ENCODE measurements around the gene KCNF1.

KCNF1 gene

DNA sequence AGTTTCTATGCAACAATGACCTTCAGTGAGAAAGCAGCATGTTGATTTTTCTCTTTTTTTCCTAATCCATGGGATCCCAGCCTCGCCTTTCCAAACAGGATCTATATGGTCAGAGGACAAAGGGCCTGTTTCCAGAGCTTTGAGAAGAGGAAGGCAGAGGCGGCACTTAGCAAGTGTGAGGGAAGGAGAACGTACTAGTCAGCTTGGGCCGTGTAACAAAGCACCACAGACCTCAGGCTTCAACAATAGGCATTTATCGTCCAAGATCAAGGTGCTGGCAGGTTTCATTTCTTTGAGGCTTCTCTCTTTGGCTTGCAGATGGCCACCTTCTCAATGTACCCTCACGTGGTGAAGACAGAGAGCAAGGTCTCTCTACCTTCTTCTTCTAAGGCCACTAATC, 7.3 kb upstream of the KCNF1 start:
- H3K4me3 ChIP-seq (ENCODE audit: insufficient read depth, low read depth, low read length), result no peak overlapping the region
- 85% methylated on average over 6 of the region's 6 CpGs for WGBS, 2 experiments
- H3K27me3 ChIP-seq (ENCODE audit: control insufficient read depth, insufficient read depth, low read length, poor library complexity, severe bottlenecking), result no peaks in the 10 kb centered on the region
- H3K27ac ChIP-seq (ENCODE audit: insufficient read depth, low read depth, low read length, poor library complexity, severe bottlenecking), result no peak overlapping the region
- H3K36me3 ChIP-seq (ENCODE audit: control insufficient read depth, insufficient read depth, low read length), result no peaks in the 10 kb centered on the region
- no peaks in the 10 kb centered on the region for H3K9me3 ChIP-seq (ENCODE audit: control insufficient read depth, low read length)
- peaks cover 5% of the 10 kb centered on the region for H3K4me1 ChIP-seq (ENCODE audit: control insufficient read depth, insufficient read depth, low read length)

DNA sequence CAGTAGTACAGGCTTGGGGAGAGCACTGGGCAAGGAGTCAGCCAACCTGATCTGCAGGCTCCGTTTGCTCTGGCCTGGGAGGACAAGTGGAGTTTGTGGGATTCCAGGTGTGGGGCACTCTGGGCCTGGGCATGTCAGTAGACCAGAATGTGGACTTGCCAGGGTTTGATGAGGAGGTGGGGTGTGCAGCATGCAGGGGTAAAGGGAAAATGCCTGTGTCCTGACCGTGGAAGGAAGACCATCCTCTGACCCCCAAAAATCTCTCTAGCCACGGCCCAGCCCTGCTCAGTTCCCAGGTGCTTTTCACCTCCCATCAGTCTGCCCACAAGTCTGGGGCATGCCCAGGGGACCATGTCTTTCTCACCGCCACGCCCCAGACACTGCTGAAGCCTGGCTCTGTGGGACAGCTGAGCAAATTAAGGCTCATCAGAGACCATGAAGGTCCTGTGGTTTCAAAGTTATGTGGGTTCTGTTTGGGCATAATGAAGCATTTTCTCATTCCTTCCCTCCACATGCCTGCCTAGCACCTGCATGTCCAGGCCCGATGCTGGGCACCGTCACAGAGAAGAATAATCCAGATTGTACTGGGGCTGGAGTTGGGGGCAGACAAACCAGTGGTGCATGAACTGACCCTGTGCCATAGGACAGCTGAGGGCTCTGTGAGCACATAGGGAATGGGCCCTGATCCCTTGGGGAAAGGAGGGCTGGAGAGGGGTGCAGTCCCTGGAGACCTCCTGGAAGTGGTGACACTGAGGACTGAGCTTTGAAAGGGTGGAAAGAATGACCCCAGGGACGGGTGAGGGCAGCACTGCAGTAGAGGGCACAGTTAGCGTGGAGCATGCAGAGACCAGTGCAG, 6.5 kb upstream of the KCNF1 start:
- Histone ChIP-seq H3K4me1 (ENCODE audit: control insufficient read depth, insufficient read depth, low read length) (peaks cover 6% of the 10 kb centered on the region), H3K9me3 (ENCODE audit: control insufficient read depth, low read length) (no peaks in the 10 kb centered on the region), H3K27me3 (ENCODE audit: control insufficient read depth, insufficient read depth, low read length, poor library complexity, severe bottlenecking) (peaks cover 2% of the 10 kb centered on the region), H3K4me3 (ENCODE audit: insufficient read depth, low read depth, low read length) (no peak overlapping the region), H3K36me3 (ENCODE audit: control insufficient read depth, insufficient read depth, low read length) (no peaks in the 10 kb centered on the region), H3K27ac (ENCODE audit: insufficient read depth, low read depth, low read length, poor library complexity, severe bottlenecking) (no peak overlapping the region)
- WGBS, 2 experiments, result 93% methylated on average over 9 of the region's 9 CpGs

- WGBS, 2 experiments, result 93 to 94% methylated on average over 8 of the region's 8 CpGs
Observed at GRCh38 chr2:10905862-10906143, 5.9 kb upstream of the KCNF1 start.

DNA sequence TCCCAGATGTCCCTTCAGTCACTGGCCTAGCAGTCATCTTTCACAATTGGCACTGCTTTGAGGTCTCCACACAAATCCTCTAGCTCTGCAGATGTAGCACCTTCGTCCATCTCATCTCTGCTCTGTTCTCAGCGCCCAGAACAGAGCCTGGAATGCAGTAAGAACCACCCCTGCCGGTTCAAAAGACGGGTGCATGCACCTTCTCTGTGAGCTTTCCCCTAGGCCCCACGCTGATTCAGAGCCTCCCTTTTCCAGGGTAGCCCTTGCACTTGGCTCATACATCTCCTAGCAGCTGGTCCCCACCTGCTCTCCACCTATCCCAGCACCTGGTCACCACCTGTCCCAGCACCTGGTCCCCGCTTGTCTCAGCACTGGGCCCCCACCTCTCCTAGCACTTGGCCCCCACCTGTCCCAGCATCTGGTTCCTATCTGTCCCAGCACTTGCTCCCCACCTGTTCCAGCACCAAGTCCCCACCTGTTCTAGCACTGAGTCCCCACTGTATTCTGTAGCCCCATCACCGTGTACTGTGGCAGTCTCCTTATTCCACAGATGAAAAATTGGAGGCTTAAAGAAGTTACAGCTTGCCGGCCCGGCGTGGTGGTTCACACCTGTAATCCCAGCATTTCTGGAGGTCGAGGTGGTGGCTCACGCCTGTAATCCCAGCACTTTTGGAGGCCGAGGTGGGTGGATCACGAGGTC, 4.7 kb upstream of the KCNF1 start:
- Histone ChIP-seq H3K4me1 (ENCODE audit: control insufficient read depth, insufficient read depth, low read length) (peaks cover 13% of the 10 kb centered on the region), H3K27ac (ENCODE audit: insufficient read depth, low read depth, low read length, poor library complexity, severe bottlenecking) (no peak overlapping the region), H3K9me3 (ENCODE audit: control insufficient read depth, low read length) (no peaks in the 10 kb centered on the region), H3K36me3 (ENCODE audit: control insufficient read depth, insufficient read depth, low read length) (no peaks in the 10 kb centered on the region), H3K4me3 (ENCODE audit: insufficient read depth, low read depth, low read length) (no peak overlapping the region), H3K27me3 (ENCODE audit: control insufficient read depth, insufficient read depth, low read length, poor library complexity, severe bottlenecking) (peaks cover 19% of the 10 kb centered on the region)
- WGBS, 2 experiments, result 91 to 92% methylated on average over 14 of the region's 14 CpGs

More at GRCh38 chr2:10905862-10906143, 5.9 kb upstream of the KCNF1 start:
- peaks cover 8% of the 10 kb centered on the region for H3K4me1 ChIP-seq (ENCODE audit: control insufficient read depth, insufficient read depth, low read length)
- peaks cover 7% of the 10 kb centered on the region for H3K27me3 ChIP-seq (ENCODE audit: control insufficient read depth, insufficient read depth, low read length, poor library complexity, severe bottlenecking)
- no peaks in the 10 kb centered on the region for H3K9me3 ChIP-seq (ENCODE audit: control insufficient read depth, low read length)
- H3K36me3 ChIP-seq (ENCODE audit: control insufficient read depth, insufficient read depth, low read length), result no peaks in the 10 kb centered on the region
- no peak overlapping the region for H3K4me3 ChIP-seq (ENCODE audit: insufficient read depth, low read depth, low read length)
- H3K27ac ChIP-seq (ENCODE audit: insufficient read depth, low read depth, low read length, poor library complexity, severe bottlenecking), result no peak overlapping the region

- peaks cover 30% of the 10 kb centered on the region for H3K27me3 ChIP-seq (ENCODE audit: control insufficient read depth, insufficient read depth, low read length, poor library complexity, severe bottlenecking)
- H3K27ac ChIP-seq (ENCODE audit: insufficient read depth, low read depth, low read length, poor library complexity, severe bottlenecking), result no peak overlapping the region
- no peak overlapping the region for H3K4me3 ChIP-seq (ENCODE audit: insufficient read depth, low read depth, low read length)
- peaks cover 13% of the 10 kb centered on the region for H3K4me1 ChIP-seq (ENCODE audit: control insufficient read depth, insufficient read depth, low read length)
- H3K36me3 ChIP-seq (ENCODE audit: control insufficient read depth, insufficient read depth, low read length), result no peaks in the 10 kb centered on the region
- WGBS, 2 experiments, result 90 to 91% methylated on average over 4 of the region's 4 CpGs
- H3K9me3 ChIP-seq (ENCODE audit: control insufficient read depth, low read length), result no peaks in the 10 kb centered on the region
Observed at GRCh38 chr2:10908195-10908594, 3.5 kb upstream of the KCNF1 start.

- no peaks in the 10 kb centered on the region for H3K36me3 ChIP-seq (ENCODE audit: control insufficient read depth, insufficient read depth, low read length)
- no peaks in the 10 kb centered on the region for H3K9me3 ChIP-seq (ENCODE audit: control insufficient read depth, low read length)
- H3K27ac ChIP-seq (ENCODE audit: insufficient read depth, low read depth, low read length, poor library complexity, severe bottlenecking), result no peak overlapping the region
- no peak overlapping the region for H3K4me3 ChIP-seq (ENCODE audit: insufficient read depth, low read depth, low read length)
- 59 to 60% methylated on average over 15 of the region's 15 CpGs for WGBS, 2 experiments
- H3K4me1 ChIP-seq (ENCODE audit: control insufficient read depth, insufficient read depth, low read length), result peaks cover 13% of the 10 kb centered on the region
- H3K27me3 ChIP-seq (ENCODE audit: control insufficient read depth, insufficient read depth, low read length, poor library complexity, severe bottlenecking), result peaks cover 42% of the 10 kb centered on the region
Observed at GRCh38 chr2:10909050-10909995, 2.4 kb upstream of the KCNF1 start.

GRCh38 chr2:10909996-10910341, 1.8 kb upstream of the KCNF1 start:
- Histone ChIP-seq H3K27me3 (ENCODE audit: control insufficient read depth, insufficient read depth, low read length, poor library complexity, severe bottlenecking) (peaks cover 48% of the 10 kb centered on the region), H3K27ac (ENCODE audit: insufficient read depth, low read depth, low read length, poor library complexity, severe bottlenecking) (no peak overlapping the region), H3K4me3 (ENCODE audit: insufficient read depth, low read depth, low read length) (no peak overlapping the region), H3K4me1 (ENCODE audit: control insufficient read depth, insufficient read depth, low read length) (peaks cover 13% of the 10 kb centered on the region), H3K9me3 (ENCODE audit: control insufficient read depth, low read length) (no peaks in the 10 kb centered on the region), H3K36me3 (ENCODE audit: control insufficient read depth, insufficient read depth, low read length) (no peaks in the 10 kb centered on the region)
- WGBS, 2 experiments, result 43 to 50% methylated on average over 3 of the region's 3 CpGs

DNA sequence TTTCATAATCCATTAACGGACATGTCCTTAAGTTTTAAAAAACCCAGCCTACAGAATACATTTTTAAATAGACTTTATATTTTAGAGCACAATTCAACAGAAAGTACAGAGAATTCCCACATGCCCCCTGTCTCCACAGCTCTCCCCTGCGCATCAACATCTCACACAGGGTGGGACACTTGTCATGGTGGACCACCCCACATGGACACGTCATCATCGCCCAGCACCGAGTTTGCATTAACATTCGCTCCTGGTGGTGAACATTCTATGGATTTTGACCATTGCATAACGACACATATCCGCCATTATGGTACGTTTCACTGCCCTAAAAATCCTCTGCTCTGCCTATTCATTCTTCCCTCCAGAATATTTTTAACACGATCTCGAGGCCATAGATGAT, 1.1 kb upstream of the KCNF1 start:
- 92 to 93% methylated on average over 11 of the region's 11 CpGs for WGBS, 2 experiments
- H3K27ac ChIP-seq (ENCODE audit: insufficient read depth, low read depth, low read length, poor library complexity, severe bottlenecking), result no peak overlapping the region

GRCh38 chr2:10912076-10912731, 470 bp downstream of the KCNF1 start:
- Histone ChIP-seq H3K36me3 (ENCODE audit: control insufficient read depth, insufficient read depth, low read length) (no peaks in the 10 kb centered on the region), H3K9me3 (ENCODE audit: control insufficient read depth, low read length) (no peaks in the 10 kb centered on the region), H3K4me3 (ENCODE audit: insufficient read depth, low read depth, low read length) (peak overlapping the region; percentile 35), H3K4me1 (ENCODE audit: control insufficient read depth, insufficient read depth, low read length) (peaks cover 13% of the 10 kb centered on the region), H3K27ac (ENCODE audit: insufficient read depth, low read depth, low read length, poor library complexity, severe bottlenecking) (no peak overlapping the region), H3K27me3 (ENCODE audit: control insufficient read depth, insufficient read depth, low read length, poor library complexity, severe bottlenecking) (peaks cover 56% of the 10 kb centered on the region)
- 13 to 14% methylated on average over 81 of the region's 81 CpGs for WGBS, 2 experiments

More for the DNA sequence above, 1.1 kb upstream of the KCNF1 start:
- H3K27me3 ChIP-seq (ENCODE audit: control insufficient read depth, insufficient read depth, low read length, poor library complexity, severe bottlenecking), result peaks cover 55% of the 10 kb centered on the region
- H3K9me3 ChIP-seq (ENCODE audit: control insufficient read depth, low read length), result no peaks in the 10 kb centered on the region
- H3K4me3 ChIP-seq (ENCODE audit: insufficient read depth, low read depth, low read length), result no peak overlapping the region
- H3K4me1 ChIP-seq (ENCODE audit: control insufficient read depth, insufficient read depth, low read length), result peaks cover 13% of the 10 kb centered on the region
- no peaks in the 10 kb centered on the region for H3K36me3 ChIP-seq (ENCODE audit: control insufficient read depth, insufficient read depth, low read length)

Measured in ectodermal cell (in vitro differentiated cells).